GM12892 (cell line): Measurements from ENCODE around the gene LCE7A.

Experiments
- POLR2A ChIP-seq: IDR thresholded peaks from 2 replicates; pipeline ENCODE4 v1.6.1; 2011; ENCODE audit warnings: low read depth, low read length, control low read depth
- TAF1 ChIP-seq: IDR thresholded peaks from 2 replicates; pipeline ENCODE4 v1.6.1; 2011; ENCODE audit warnings: low read depth, mild to moderate bottlenecking, control low read depth, low read length, borderline replicate concordance

DNA sequence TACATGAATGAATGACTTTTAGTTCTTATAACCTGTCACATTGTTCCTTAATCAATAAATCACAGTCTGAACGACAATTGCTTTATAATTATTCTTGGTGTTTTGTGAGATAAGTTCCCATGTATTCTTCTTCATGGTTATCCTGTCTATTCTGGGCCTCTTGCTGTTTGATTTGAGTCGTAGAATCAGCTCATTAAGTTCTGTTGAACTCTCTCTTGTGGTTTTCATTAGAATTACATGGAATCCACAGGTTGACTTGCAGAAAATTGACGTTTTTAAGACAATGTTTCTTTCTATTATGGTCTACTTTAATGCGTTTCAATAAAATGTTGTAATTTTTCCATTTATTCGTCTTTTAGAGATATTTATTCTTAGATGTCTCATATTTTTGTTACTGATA, 36.5 kb upstream of the LCE7A start:
- TF ChIP-seq POLR2A, result no peak
- TF ChIP-seq TAF1, result no peak
